Glutamatergic neuron (in vitro differentiated cells): ENCODE data around the gene TMEM87A. TPM values are rescaled to one million over a fixed set of nuclear protein-coding genes. Genes with fewer than 3 reads are reported as not detected.

ENCODE experiments used
- DNase-seq: peaks from one replicate; pipeline ENCODE4 v3.0.0; 2022
- H3K27ac Mint-ChIP-seq: one replicate; pipeline ENCODE4 v1.8.0; 2020; ENCODE audit warnings: mild to moderate bottlenecking, mixed read lengths, inconsistent platforms; ENCODE audit not compliant: unreplicated experiment
- H3K27me3 Mint-ChIP-seq: one replicate; pipeline ENCODE4 v1.8.0; 2020; ENCODE audit warnings: mild to moderate bottlenecking, moderate library complexity, mixed read lengths, inconsistent platforms; ENCODE audit not compliant: unreplicated experiment
- H3K36me3 Mint-ChIP-seq: one replicate; pipeline ENCODE4 v1.8.0; 2020; ENCODE audit warnings: mild to moderate bottlenecking, mixed read lengths, inconsistent platforms; ENCODE audit not compliant: unreplicated experiment
- H3K4me1 Mint-ChIP-seq: one replicate; pipeline ENCODE4 v1.8.0; 2020; ENCODE audit warnings: mild to moderate bottlenecking, low read depth, mixed read lengths, inconsistent platforms; ENCODE audit not compliant: unreplicated experiment
- H3K4me3 Mint-ChIP-seq: one replicate; pipeline ENCODE4 v1.8.0; 2020; ENCODE audit warnings: mild to moderate bottlenecking, mixed read lengths, inconsistent platforms; ENCODE audit not compliant: unreplicated experiment
- H3K9me3 Mint-ChIP-seq: one replicate; pipeline ENCODE4 v1.8.0; 2020; ENCODE audit warnings: mild to moderate bottlenecking, moderate library complexity, mixed read lengths, inconsistent platforms; ENCODE audit not compliant: unreplicated experiment
- total RNA-seq: library from RNA; stranded (reverse); fragmentation: NEBNext Ultra II Directional; extraction: Animal tissue kit (Norgen Biotek cat#: 25700); gene quantifications from one replicate; pipeline ENCODE4 v1.2.1, GENCODE V29; 2021; ENCODE audit not compliant: unreplicated experiment
- TF ChIP-seq, protein P1 (sequence below): fragments of 200-600 bp; sonication (generic); IDR thresholded peaks from one replicate; pipeline ENCODE4 v1.5.0; 2021; ENCODE audit not compliant: partially characterized antibody, unreplicated experiment

The TMEM87A gene
- total RNA-seq, 1 donor from 2014 or later = 41.1 TPM

GRCh38 chr15:42286445-42287029, 13.3 kb upstream of the TMEM87A start:
- no peaks in the 10 kb centered on the region for H3K27me3 Mint-ChIP-seq

GRCh38 chr15:42285034-42285433, 11.8 kb upstream of the TMEM87A start:
- Mint-ChIP-seq H3K4me3 (no peak overlapping the region), H3K27ac (no peak overlapping the region), H3K9me3 (no peaks in the 10 kb centered on the region), H3K4me1 (no peaks in the 10 kb centered on the region), H3K36me3 (no peaks in the 10 kb centered on the region), H3K27me3 (no peaks in the 10 kb centered on the region)
- DNase-seq = no peak
- TF ChIP-seq, protein P1, sequence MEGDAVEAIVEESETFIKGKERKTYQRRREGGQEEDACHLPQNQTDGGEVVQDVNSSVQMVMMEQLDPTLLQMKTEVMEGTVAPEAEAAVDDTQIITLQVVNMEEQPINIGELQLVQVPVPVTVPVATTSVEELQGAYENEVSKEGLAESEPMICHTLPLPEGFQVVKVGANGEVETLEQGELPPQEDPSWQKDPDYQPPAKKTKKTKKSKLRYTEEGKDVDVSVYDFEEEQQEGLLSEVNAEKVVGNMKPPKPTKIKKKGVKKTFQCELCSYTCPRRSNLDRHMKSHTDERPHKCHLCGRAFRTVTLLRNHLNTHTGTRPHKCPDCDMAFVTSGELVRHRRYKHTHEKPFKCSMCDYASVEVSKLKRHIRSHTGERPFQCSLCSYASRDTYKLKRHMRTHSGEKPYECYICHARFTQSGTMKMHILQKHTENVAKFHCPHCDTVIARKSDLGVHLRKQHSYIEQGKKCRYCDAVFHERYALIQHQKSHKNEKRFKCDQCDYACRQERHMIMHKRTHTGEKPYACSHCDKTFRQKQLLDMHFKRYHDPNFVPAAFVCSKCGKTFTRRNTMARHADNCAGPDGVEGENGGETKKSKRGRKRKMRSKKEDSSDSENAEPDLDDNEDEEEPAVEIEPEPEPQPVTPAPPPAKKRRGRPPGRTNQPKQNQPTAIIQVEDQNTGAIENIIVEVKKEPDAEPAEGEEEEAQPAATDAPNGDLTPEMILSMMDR = no peak

More at GRCh38 chr15:42286445-42287029, 13.3 kb upstream of the TMEM87A start:
- DNase-seq = no peak
- no peak overlapping the region for H3K27ac Mint-ChIP-seq
- H3K4me3 Mint-ChIP-seq = no peak overlapping the region
- no peaks in the 10 kb centered on the region for H3K9me3 Mint-ChIP-seq
- TF ChIP-seq, protein P1 = no peak
- no peaks in the 10 kb centered on the region for H3K4me1 Mint-ChIP-seq
- H3K36me3 Mint-ChIP-seq = no peaks in the 10 kb centered on the region

GRCh38 chr15:42284551-42284950, 11.3 kb upstream of the TMEM87A start:
- DNase-seq = no peak
- H3K9me3 Mint-ChIP-seq = no peaks in the 10 kb centered on the region
- no peaks in the 10 kb centered on the region for H3K4me1 Mint-ChIP-seq
- TF ChIP-seq, protein P1 = no peak
- H3K4me3 Mint-ChIP-seq = no peak overlapping the region
- H3K27ac Mint-ChIP-seq = no peak overlapping the region
- no peaks in the 10 kb centered on the region for H3K27me3 Mint-ChIP-seq
- no peaks in the 10 kb centered on the region for H3K36me3 Mint-ChIP-seq

GRCh38 chr15:42283671-42284070, 10.4 kb upstream of the TMEM87A start:
- DNase-seq = no peak
- TF ChIP-seq, protein P1 = no peak
- Mint-ChIP-seq H3K4me3 (no peak overlapping the region), H3K27ac (no peak overlapping the region), H3K4me1 (no peaks in the 10 kb centered on the region), H3K27me3 (no peaks in the 10 kb centered on the region), H3K36me3 (no peaks in the 10 kb centered on the region), H3K9me3 (no peaks in the 10 kb centered on the region)

DNA sequence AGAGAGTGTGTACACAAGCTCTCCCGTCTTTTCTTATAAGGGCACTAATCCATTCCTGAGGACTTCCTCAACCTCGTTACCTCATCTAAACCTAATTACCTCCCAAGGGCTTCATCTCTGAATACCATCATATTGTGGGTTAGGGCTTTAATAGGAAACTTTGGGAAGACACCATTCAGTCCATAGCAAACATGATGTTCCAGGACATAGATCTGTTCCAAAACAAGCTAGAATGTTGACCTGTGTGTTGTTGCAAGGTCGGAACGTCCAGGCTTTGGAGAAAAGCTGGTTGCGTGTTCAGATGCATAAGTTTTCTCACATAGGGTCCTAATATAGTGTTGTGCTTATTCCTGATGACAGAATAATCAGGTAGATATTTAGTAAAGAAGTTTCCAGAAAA, 9.7 kb upstream of the TMEM87A start:
- no peak overlapping the region for H3K27ac Mint-ChIP-seq

More for the DNA sequence above, 9.7 kb upstream of the TMEM87A start:
- TF ChIP-seq, protein P1 = no peak
- Mint-ChIP-seq H3K4me3 (no peak overlapping the region), H3K9me3 (no peaks in the 10 kb centered on the region), H3K4me1 (no peaks in the 10 kb centered on the region), H3K27me3 (no peaks in the 10 kb centered on the region), H3K36me3 (no peaks in the 10 kb centered on the region)
- no peak for DNase-seq
